GM23338 (cell line): ENCODE measurements around the gene PXYLP1.

ENCODE experiments used
- CTCF ChIP-seq, 2 experiments: fragments of 200-600 bp in 1 of 2; sonication (generic) in 1 of 2; conservative IDR thresholded peaks; 2 replicates each; pipeline versions ENCODE4 v1.5.1 to v1.6.1; 2016 to 2017; ENCODE audit warnings: antibody characterized with exemption in 2 of 2, low read depth in 2 of 2, mild to moderate bottlenecking in 2 of 2, moderate library complexity in 1 of 2
- EZH2 ChIP-seq: fragments of 200-600 bp; sonication (generic); IDR thresholded peaks from one replicate; pipeline ENCODE4 v1.8.0; 2017; ENCODE audit warnings: antibody characterized with exemption, mild to moderate bottlenecking, low read depth; ENCODE audit not compliant: unreplicated experiment
- JUNB ChIP-seq: IDR thresholded peaks from one replicate; pipeline ENCODE4 v1.6.1; 2016; ENCODE audit warnings: antibody characterized with exemption; ENCODE audit not compliant: unreplicated experiment
- STAT1 ChIP-seq: IDR thresholded peaks from one replicate; pipeline ENCODE4 v1.6.1; 2016; ENCODE audit warnings: antibody characterized with exemption; ENCODE audit not compliant: unreplicated experiment
- ZNF114 ChIP-seq: fragments of 250-450 bp; sonication (Bioruptor Pico); IDR thresholded peaks from 2 replicates; pipeline ENCODE4 v1.5.0; 2020; ENCODE audit warnings: mild to moderate bottlenecking, moderate library complexity

- TF ChIP-seq CTCF (conservative IDR thresholded peaks at IDR 0.05; ENCODE audit: low read depth in 2 of 2) (no peak), EZH2 (no peak), ZNF114 (no peak), JUNB (no peak), STAT1 (no peak)
Observed at GRCh38 chr3:141331377-141332318, 100.0 kb downstream of the PXYLP1 start.
